ENCODE data around the gene FHL1.
"Not testable (repeated sequence)": the region's sequence is repeated elsewhere in the genome, so short reads cannot be mapped to it uniquely, and the experiment has no call there.

FHL1 gene

DNA sequence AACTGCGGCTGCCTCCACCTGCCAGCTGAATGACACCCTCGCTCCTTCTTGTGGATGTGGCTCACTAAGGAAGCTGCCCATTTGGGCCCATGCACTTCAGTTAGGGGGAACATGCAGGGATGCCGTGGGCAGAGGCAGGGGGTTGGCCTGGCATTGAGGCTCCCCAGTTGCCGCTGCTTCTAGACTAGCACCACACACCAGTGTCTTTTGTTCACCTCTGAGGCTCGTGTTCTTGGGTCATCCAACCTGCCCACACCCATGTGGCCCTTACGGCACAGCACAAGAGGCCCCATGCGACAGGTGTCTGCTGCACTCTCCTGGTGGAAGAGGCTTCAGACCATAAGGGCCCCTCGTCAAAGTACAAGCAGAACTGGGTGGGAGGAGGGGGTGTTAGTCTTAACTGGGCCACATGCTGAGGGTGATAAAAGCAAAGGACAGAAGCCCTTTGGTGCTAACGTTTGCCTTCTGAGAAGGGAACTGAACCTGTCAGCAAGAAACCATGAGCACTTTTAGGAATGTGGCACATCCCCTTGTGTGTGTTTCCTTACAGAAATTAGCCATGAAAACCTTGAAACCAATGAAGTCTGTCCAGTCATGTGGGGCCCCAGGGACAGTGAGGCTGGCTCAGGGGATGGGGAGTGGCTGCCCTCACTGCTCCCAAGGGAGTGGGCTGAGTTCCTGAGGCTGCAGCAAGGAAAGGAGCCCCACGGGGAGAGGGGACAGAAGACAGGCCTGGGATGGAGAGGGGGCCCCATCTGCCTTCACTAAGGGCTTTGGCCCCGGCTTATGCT is 64.6 kb downstream of the FHL1 start:
- no peak for DNase-seq

- DNase-seq = no peak
Measured at GRCh38 chrX:136212557-136213111, 65.3 kb downstream of the FHL1 start.

DNA sequence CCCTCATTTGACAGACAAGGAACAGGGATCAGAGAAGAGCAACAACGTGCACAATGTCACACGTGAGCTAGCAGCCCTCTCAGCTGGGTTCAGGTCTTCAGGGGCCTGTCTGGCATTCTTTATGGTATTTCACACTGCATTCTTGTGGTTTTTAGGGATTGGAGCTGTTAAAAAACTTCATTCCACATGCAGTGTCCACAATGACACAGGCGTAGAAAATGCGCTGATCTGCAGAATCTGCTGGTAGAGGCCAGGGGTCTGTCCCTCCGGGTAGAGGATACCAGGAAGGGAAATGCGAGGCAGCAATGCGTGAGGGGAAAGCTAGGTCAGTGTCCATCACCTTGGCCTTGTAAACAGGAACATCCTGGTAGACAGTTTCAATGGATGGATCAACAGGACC is 67.2 kb downstream of the FHL1 start:
- no peak for DNase-seq

DNA sequence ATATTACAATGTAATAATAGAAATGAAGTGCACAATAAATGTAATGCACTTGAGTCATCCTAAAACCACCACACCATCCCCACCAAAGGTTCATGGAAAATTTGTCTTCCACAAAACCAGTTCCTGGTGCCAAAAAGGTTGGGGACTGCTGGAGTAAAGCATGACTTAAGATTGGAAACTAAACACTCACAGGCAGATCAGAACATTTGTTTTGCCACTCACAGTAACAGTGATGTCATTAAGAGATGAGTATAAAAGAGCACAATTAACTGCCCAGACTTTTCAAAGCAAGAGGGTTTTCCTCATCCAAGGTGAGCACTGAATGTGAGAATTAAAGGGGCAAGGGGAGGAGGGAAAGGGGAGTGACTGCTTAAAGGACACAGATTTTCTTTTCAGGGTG is 68.2 kb downstream of the FHL1 start:
- no peak for DNase-seq

- DNase-seq = no peak
Measured at GRCh38 chrX:136219893-136220292, 72.6 kb downstream of the FHL1 start.

DNA sequence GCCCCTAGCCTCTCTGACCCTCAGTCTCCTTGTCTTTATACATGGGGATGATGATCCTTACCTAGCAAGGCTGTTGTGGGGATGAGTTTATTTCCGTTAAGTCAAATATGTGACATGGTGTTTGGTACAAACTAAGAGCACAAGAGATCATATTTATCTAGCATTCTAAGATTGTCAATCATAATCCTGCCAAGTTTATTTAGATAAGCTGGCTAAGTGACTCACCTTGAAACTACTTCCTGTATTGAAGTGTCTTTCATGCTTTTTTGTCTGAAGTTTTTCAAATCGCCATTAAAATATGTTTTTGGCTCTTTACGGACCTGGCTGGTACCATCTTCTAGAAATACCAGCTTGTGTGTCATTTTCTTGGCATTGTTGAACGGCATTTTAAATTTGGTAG is 73.2 kb downstream of the FHL1 start:
- no peak for DNase-seq

- no peak for DNase-seq
Measured at GRCh38 chrX:136220951-136221350, 73.6 kb downstream of the FHL1 start.

- no peak for DNase-seq
Measured at GRCh38 chrX:136221851-136222513, 74.6 kb downstream of the FHL1 start.

DNA sequence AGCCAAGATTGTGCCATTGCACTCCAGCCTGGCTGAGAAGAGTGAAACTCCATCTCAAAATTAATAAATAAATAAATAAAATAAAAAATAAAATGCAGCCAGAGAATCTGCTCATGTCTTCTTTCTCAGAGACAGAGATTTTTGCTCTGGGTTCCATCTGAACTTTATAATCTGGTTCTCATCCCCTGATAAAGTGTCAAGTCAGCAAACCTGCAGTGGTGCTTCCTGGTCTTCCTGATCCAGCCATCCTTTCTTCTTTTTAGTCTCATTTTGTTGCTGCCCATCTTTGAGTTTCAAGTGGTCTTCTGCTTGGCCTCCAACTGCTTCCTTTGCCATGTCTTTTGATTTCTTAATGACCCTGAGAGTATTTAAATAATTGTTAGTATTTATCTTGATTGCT is 79.7 kb downstream of the FHL1 start:
- DNase-seq = no peak

GRCh38 chrX:136227948-136228838 is 80.9 kb downstream of the FHL1 start:
- DNase-seq = no peak

GRCh38 chrX:136228839-136229207 is 81.5 kb downstream of the FHL1 start:
- DNase-seq = no peak

GRCh38 chrX:136237074-136237473 is 89.7 kb downstream of the FHL1 start:
- no peak for DNase-seq

DNA sequence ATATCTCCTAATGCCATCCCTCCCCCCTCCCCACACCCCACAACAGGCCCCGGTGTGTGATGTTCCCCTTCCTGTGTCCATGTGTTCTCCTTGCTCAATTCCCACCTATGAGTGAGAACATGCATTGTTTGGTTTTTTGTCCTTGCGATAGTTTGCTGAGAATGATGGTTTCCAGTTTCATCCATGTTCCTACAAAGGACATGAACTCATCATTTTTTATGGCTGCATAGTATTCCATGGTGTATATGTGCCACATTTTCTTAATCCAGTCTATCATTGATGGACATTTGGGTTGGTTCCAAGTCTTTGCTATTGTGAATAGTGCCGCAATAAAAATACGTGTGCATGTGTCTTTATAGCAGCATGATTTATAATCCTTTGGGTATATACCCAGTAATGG is 90.5 kb downstream of the FHL1 start:
- not testable (repeated sequence) for DNase-seq

DNA sequence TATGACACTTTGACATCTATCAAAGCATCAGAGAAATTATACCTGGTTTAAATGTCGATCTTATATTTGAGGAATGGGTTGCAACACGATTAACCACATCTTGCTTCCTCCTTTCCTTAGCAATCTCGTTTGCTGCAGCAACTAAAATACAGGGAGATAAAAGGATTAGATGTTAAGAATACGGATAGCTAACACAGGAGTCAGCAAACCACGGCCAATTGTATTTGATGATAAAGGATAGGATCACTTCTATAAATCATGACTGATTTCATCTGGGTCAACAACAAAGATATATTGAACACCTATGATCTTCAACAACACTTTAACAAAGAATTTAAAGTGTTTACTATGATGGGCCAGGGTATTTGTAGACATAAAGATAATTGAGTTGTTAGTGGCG is 98.9 kb downstream of the FHL1 start:
- no peak for DNase-seq

DNA sequence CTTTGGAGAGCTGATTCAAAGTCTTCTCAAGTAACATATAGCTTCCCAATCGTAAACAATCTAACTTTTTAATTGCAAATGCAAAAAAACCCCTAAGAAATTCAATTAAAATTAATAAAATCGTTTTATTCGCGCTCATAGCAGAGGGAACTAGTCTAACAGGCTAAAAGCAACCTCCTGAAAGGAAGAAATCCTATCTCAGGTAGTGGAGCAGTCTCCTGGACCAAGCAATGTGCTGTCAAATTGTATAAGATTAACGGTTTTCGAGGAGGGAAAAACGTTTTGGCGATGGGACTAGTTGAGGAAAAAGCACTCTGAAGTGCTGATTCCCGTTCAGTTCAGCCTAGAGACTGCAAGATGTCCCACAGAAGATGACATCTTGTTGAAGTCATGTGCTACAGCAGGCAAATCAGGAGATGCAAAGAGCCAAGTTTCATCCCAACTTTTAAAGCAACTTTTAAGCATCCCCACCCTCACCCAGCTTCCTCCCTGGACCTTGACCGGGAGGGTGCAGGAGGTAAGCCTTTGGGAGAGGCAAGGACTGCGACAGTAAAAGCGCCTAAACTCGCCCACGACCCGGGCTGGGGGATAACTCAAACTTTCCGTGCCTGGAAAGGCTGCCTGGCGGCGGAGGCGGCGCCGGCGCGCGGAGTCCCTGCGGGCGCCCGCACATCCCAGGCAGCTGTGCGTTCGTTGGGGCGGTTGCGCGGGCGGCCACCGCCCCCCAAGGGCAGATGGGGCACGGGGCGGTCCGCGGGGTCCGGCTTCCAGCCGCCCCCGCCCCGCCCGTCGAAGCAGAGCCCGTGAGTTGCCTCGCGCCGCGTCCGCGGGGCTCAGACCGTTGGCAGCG is 103.1 kb downstream of the FHL1 start:
- DNase-seq = no peak

DNA sequence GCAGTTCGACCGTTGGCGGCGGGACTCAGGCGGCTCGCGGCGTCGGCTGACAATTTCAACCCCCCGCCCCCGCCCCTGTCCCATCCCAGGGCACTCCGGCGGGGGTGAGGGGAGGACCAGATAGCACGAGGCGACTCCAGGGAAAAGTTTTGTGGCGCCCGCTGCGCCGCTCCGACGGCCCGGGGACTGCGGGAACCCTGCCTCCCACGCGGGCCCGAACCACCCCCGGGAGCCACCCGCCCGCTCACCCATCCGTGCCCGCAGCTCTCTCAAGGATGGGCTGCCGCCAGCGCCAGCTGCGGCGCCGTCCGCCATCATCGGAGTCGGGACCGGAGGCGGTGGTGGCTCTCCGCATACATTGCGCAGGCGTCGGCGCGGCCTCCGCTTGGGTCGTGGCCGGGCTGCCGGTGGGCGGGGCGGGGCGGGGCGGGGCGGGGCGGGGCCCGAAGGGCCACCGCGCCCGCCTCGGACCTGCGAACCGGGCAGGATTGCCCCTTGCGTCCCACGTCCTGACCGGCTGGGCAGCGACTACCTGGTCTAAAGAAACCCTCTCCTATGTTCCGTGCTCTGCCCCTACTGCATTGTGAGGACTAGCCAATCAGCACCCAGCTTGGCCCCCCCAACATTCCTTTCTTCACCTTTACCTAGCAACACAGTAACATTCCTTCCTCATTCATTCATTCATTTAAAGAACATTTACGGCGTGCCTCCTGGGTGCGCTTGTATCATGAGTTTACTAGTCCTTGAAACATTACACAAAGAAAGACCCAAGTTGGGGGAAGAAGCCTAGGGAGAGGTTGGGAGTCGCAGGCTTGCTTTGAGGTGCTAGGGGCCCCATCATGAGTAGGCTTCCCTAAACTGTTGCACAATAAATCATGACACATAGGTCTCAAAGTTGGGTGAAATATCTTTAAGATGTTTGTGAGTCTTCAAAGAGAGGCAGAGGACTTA is 104.0 kb downstream of the FHL1 start, which contains the start of gene MAP7D3:
TSS of gene MAP7D3 (minus strand) at position 360 of the 951 bp plus-strand sequence. CDS start at position 318, 42 bp downstream.
- DNase-seq = no peak

GRCh38 chrX:136255541-136255940 is 108.2 kb downstream of the FHL1 start:
- no peak for DNase-seq

- DNase-seq = no peak
Measured at GRCh38 chrX:136256026-136256425, 108.7 kb downstream of the FHL1 start.

DNA sequence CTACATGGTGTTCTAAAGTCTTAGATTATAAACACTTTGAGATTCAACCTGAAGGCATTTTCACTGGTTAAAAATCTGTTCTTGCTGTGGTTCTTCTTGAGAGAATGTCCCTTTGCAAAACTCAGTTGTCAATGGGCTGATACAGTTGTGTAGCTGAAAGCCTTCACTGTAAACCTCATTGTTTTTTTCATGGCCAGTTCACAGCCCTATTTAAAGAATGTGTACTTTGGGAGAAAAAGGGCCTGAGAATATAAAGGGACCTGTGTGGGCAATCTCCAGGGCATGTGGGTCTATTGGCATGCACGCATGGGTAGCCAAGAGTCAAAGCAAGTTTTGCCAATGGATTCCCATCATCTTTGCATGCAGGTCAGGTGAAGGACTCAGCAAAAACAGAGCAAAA is 111.6 kb downstream of the FHL1 start:
- no peak for DNase-seq

- no peak for DNase-seq
Measured at GRCh38 chrX:136259543-136259942, 112.2 kb downstream of the FHL1 start.

- no peak for DNase-seq
Measured at GRCh38 chrX:136260776-136261175, 113.4 kb downstream of the FHL1 start.

Measured in DMS79 (cell line).